Measurements from ENCODE around the gene CHP1.

- TF ChIP-seq POLR2A (IDR thresholded peaks at IDR 0.05) (no peak), CTCF (IDR thresholded peaks at IDR 0.05) (no peak)
These were observed 32.9 kb downstream of the CHP1 start for GRCh38 chr15:41263891-41264351.
